Heart left ventricle (tissue), 13 donors: ENCODE data around the gene TRIM15.

Experiments used
- POLR2A ChIP-seq, 2 donors: fragments of 450-650 bp; IDR thresholded peaks; one replicate each; pipeline ENCODE4 v1.6.1; 2017; ENCODE audit warnings: antibody characterized with exemption in 2 of 2, mild to moderate bottlenecking in 2 of 2, moderate library complexity in 2 of 2
- TF ChIP-seq, protein P1 (sequence below), 12 donors: fragments of 200-600 bp; sonication (generic) in 4 of 12; IDR thresholded peaks; one replicate each; pipeline versions ENCODE4 v1.5.0 to v1.8.0; 2018 to 2022; ENCODE audit warnings: antibody characterized with exemption in 12 of 12, mild to moderate bottlenecking in 5 of 12
- donor health status: ischemic (EF 13 %, LVEDD 7.1; RV severe dilation, severe dysfunction).
- donor health status: DM: no; HTN: yes; CAD: no.
- donor health status: DM: no; HTN: no; CAD: no.
- donor health status: ischemic (EF 25% LVEDD 6.9; RV normal size, moderate dysfunction).
- donor health status: ischemic (EF 25% LVEDD 5.7; RV mildly dilated, moderate dysfunction).
- donor health status: ischemic (EF 35%, LVEDD 5.7; RV mildly dilated, moderate dysfunction).
- donor health status: nonischemic (EF 11% LVEDD 7.7; RV severe dilation, severe dysfunction).
- donor health status: DM: yes; HTN: yes; CAD: no.
- donor health status: PGD.
- donor health status: ischemic (EF 29% LVEDD 5.4; RV normal size, mild dysfunction).
- donor health status: nonischemic (EF 23%, LVEDD 6.1; RV moderate dilation, normal function).

DNA sequence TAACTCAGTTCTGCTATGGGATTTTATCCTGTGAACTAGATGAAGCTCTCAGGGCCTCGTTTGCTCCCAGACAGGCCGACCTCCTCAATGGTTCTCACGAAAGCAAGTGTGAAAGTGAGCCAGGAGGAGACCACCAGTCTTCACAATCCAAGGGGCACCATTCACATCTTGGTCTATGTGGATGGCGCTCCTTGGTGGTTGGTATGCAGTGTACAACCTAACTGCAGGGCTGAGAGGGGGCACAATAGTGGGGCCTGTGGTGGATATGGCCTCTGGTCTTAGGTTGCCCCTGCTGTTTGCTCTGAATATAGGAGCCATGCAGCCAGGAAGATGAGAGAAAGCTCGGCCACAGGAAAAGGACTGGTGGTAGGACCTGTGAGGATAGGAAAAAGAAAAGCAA is 25.2 kb downstream of the TRIM15 start:
- TF ChIP-seq, protein P1, sequence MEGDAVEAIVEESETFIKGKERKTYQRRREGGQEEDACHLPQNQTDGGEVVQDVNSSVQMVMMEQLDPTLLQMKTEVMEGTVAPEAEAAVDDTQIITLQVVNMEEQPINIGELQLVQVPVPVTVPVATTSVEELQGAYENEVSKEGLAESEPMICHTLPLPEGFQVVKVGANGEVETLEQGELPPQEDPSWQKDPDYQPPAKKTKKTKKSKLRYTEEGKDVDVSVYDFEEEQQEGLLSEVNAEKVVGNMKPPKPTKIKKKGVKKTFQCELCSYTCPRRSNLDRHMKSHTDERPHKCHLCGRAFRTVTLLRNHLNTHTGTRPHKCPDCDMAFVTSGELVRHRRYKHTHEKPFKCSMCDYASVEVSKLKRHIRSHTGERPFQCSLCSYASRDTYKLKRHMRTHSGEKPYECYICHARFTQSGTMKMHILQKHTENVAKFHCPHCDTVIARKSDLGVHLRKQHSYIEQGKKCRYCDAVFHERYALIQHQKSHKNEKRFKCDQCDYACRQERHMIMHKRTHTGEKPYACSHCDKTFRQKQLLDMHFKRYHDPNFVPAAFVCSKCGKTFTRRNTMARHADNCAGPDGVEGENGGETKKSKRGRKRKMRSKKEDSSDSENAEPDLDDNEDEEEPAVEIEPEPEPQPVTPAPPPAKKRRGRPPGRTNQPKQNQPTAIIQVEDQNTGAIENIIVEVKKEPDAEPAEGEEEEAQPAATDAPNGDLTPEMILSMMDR (IDR thresholded peaks at IDR 0.05) = no peak
- no peak for TF ChIP-seq POLR2A (IDR thresholded peaks at IDR 0.05)
